Measurements from ENCODE around the gene SEPTIN8.

Gene SEPTIN8

GRCh38 chr5:132808866-132809265 lies 31.8 kb upstream of the SEPTIN8 start:
- TF ChIP-seq SIN3A (IDR thresholded peaks at IDR 0.05; ENCODE audit: borderline replicate concordance, insufficient read depth, low read length) (no peak), POLR2AphosphoS5 (IDR thresholded peaks at IDR 0.05; ENCODE audit: low read depth, low read length) (no peak), FOXP2 (optimal IDR thresholded peaks at IDR 0.05; ENCODE audit: borderline replicate concordance, extremely low read depth, extremely low read length, insufficient read depth) (no peak), REST (IDR thresholded peaks at IDR 0.05; ENCODE audit: insufficient read depth in 1 of 2, low read depth in 2 of 2, low read length in 2 of 2) (no peak), TAF1 (IDR thresholded peaks at IDR 0.05; ENCODE audit: borderline replicate concordance, insufficient read depth, low read length) (no peak)

DNA sequence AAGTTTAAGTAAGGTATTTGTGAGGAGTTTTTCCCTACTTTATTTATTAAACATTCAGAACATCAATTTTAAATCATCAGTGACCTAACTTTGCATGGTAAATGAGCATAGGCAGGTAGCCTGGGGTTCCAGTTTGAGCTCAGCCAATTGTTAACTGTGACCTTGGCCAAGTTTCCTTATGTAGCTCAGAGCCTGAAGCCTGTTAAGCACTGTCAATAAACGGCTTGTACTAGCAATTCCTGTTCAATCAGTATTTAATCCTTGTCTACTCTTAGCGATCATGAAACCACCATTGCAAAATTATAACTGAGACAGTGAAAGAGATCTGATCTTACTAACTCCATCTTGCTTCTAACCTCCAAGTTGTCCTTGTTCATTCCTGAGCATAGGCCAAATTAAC lies 31.4 kb upstream of the SEPTIN8 start:
- TF ChIP-seq FOXP2 (optimal IDR thresholded peaks at IDR 0.05; ENCODE audit: borderline replicate concordance, extremely low read depth, extremely low read length, insufficient read depth), result no peak

- TF ChIP-seq POLR2AphosphoS5 (IDR thresholded peaks at IDR 0.05; ENCODE audit: low read depth, low read length), result no peak
- TF ChIP-seq FOXP2 (optimal IDR thresholded peaks at IDR 0.05; ENCODE audit: borderline replicate concordance, extremely low read depth, extremely low read length, insufficient read depth), result no peak
- TF ChIP-seq REST (IDR thresholded peaks at IDR 0.05; ENCODE audit: insufficient read depth in 1 of 2, low read depth in 2 of 2, low read length in 2 of 2), result no peak
- no peak for TF ChIP-seq SIN3A (IDR thresholded peaks at IDR 0.05; ENCODE audit: borderline replicate concordance, insufficient read depth, low read length)
- no peak for TF ChIP-seq TAF1 (IDR thresholded peaks at IDR 0.05; ENCODE audit: borderline replicate concordance, insufficient read depth, low read length)
These were observed 30.3 kb upstream of the SEPTIN8 start for GRCh38 chr5:132807163-132807838.

DNA sequence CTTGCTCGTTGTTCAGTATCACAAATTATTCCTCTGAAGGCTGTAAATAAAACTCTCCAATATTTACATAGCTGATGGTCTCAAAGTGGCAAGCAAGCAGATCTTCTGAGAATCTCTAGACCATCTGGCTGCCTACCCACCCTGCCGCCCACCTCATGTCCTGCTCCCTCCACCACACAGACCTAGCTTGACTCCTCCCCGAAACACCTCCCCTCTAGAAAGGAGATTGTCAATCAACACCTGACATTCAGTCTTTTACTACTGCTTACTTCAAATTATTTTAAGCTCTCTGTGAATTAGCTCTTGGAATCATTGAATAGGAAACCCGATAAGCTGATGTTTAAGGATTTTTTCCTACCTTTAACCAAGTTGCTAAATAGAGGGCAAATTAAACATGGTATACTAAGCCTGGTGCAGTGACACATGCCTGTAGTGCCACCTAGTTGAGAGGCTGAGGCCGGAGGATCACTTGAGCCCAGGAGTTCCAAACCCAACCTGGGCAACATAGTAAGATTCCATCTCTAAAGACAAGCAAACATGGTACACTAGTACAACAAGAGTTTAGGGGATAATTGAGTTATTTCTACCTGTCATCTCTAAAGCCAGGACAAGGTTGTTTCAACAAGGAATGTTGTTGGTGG lies 25.1 kb upstream of the SEPTIN8 start:
- TF ChIP-seq TAF1 (IDR thresholded peaks at IDR 0.05; ENCODE audit: borderline replicate concordance, insufficient read depth, low read length) (no peak), POLR2AphosphoS5 (IDR thresholded peaks at IDR 0.05; ENCODE audit: low read depth, low read length) (no peak), REST (IDR thresholded peaks at IDR 0.05; ENCODE audit: insufficient read depth in 1 of 2, low read depth in 2 of 2, low read length in 2 of 2) (no peak), SIN3A (IDR thresholded peaks at IDR 0.05; ENCODE audit: borderline replicate concordance, insufficient read depth, low read length) (no peak), FOXP2 (optimal IDR thresholded peaks at IDR 0.05; ENCODE audit: borderline replicate concordance, extremely low read depth, extremely low read length, insufficient read depth) (no peak)

DNA sequence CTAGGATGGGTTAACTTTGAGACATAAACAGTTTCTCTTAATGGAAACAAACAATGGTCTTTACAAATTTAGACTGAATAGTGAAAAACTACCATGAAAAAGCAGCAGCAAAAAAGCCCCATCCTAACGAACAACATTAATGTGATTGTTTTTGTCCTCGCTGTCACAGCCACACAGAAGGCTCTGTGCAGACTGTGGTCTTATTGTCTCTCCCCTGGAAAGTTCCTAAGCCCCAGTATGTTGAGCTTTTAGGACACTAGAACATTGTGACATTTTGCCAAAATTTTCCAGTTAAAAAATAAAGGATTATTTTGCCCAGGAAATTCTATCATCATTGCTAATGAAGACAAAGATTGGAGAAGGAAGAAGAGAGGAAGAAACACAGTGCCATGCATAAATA lies 23.5 kb upstream of the SEPTIN8 start:
- TF ChIP-seq TAF1 (IDR thresholded peaks at IDR 0.05; ENCODE audit: borderline replicate concordance, insufficient read depth, low read length) (no peak), FOXP2 (optimal IDR thresholded peaks at IDR 0.05; ENCODE audit: borderline replicate concordance, extremely low read depth, extremely low read length, insufficient read depth) (no peak), REST (IDR thresholded peaks at IDR 0.05; ENCODE audit: insufficient read depth in 1 of 2, low read depth in 2 of 2, low read length in 2 of 2) (no peak), POLR2AphosphoS5 (IDR thresholded peaks at IDR 0.05; ENCODE audit: low read depth, low read length) (no peak), SIN3A (IDR thresholded peaks at IDR 0.05; ENCODE audit: borderline replicate concordance, insufficient read depth, low read length) (no peak)

Data from PFSK-1 (cell line).